DMS 273 (cell line): Measurements from ENCODE around the gene FBXO5.
"Not testable (repeated sequence)": the region's sequence is repeated elsewhere in the genome, so short reads cannot be mapped to it uniquely, and the experiment has no call there.

Source experiments
- DNase-seq: peaks from one replicate; lab custom pipeline; 2025; ENCODE audit not compliant: unreplicated experiment; lab: John Stamatoyannopoulos, UW

Gene FBXO5

GRCh38 chr6:152982904-152983636, at the start of gene FBXO5:
Gene FBXO5, minus strand, starts transcription at chr6:152983041. Its CDS starts 82 bp downstream, at chr6:152982959.
- DNase-seq = peak; percentile 99

GRCh38 chr6:153032255-153032882, 49.5 kb upstream of the FBXO5 start:
- peak; percentile 21 for DNase-seq

- no peak for DNase-seq
Measured at GRCh38 chr6:153031335-153031955, 48.6 kb upstream of the FBXO5 start.

- no peak for DNase-seq
Measured at GRCh38 chr6:153028963-153029362, 46.1 kb upstream of the FBXO5 start.

GRCh38 chr6:153028286-153028685, 45.4 kb upstream of the FBXO5 start:
- DNase-seq = no peak

- DNase-seq = no peak
Measured at GRCh38 chr6:153027480-153027879, 44.6 kb upstream of the FBXO5 start.

GRCh38 chr6:153024709-153025017, 41.8 kb upstream of the FBXO5 start:
- DNase-seq = no peak

- DNase-seq = peak; percentile 79
Measured at GRCh38 chr6:153023977-153024708, 41.3 kb upstream of the FBXO5 start.

GRCh38 chr6:153018355-153018754, 35.5 kb upstream of the FBXO5 start:
- no peak for DNase-seq

- no peak for DNase-seq
Measured at GRCh38 chr6:153016846-153017245, 34.0 kb upstream of the FBXO5 start.

- no peak for DNase-seq
Measured at GRCh38 chr6:153015094-153015640, 32.3 kb upstream of the FBXO5 start.

GRCh38 chr6:153013438-153013837, 30.6 kb upstream of the FBXO5 start:
- no peak for DNase-seq

GRCh38 chr6:153012856-153013255, 30.0 kb upstream of the FBXO5 start:
- no peak for DNase-seq

- peak; percentile 46 for DNase-seq
Measured at GRCh38 chr6:153003366-153003690, 20.5 kb upstream of the FBXO5 start.

GRCh38 chr6:153002613-153003365, 19.9 kb upstream of the FBXO5 start, which contains the start of gene MTRF1L:
Gene MTRF1L, minus strand, starts transcription at chr6:153002709. Its CDS starts 24 bp downstream, at chr6:153002685.
- peak; percentile 99 for DNase-seq

- peak; percentile 53 for DNase-seq
Measured at GRCh38 chr6:153001767-153002612, 19.1 kb upstream of the FBXO5 start.

- DNase-seq = not testable (repeated sequence)
Measured at GRCh38 chr6:153000790-153001189, 17.9 kb upstream of the FBXO5 start.

- DNase-seq = no peak
Measured at GRCh38 chr6:153000243-153000642, 17.4 kb upstream of the FBXO5 start.

GRCh38 chr6:152999538-152999937, 16.7 kb upstream of the FBXO5 start:
- not testable (repeated sequence) for DNase-seq

GRCh38 chr6:152993847-152994246, 11.0 kb upstream of the FBXO5 start:
- no peak for DNase-seq
